Spleen (tissue), 11 donors: Measurements from ENCODE around the gene GLUL. TPM values are rescaled to one million over a fixed set of nuclear protein-coding genes. Genes with fewer than 3 reads are reported as not detected.

Experiments
- DNase-seq: peaks from one replicate; pipeline ENCODE4 v3.0.0-alpha.2; 2020
- H3K27ac ChIP-seq, 8 donors: fragments of 200-600 bp; sonication (generic) in 7 of 8; 1 replicate in 4 of 8; 2 replicates in 4 of 8; pipeline versions ENCODE4 v1.5.0 to v1.8.0; 2016 to 2021; ENCODE audit warnings: inconsistent platforms in 4 of 8, mild to moderate bottlenecking in 4 of 8, moderate library complexity in 1 of 8
- H3K27me3 ChIP-seq, 7 donors: fragments of 200-600 bp; sonication (generic) in 6 of 7; replicated peaks in 1 of 7; 1 replicate in 4 of 7; 2 replicates in 3 of 7; pipeline versions ENCODE4 v1.5.0 to v1.8.0; 2016 to 2021; ENCODE audit warnings: inconsistent platforms in 3 of 7, mild to moderate bottlenecking in 1 of 7
- H3K36me3 ChIP-seq, 6 donors: fragments of 200-600 bp; sonication (generic) in 5 of 6; 1 replicate in 4 of 6; 2 replicates in 2 of 6; pipeline versions ENCODE4 v1.5.0 to v1.8.0; 2016 to 2021; ENCODE audit warnings: inconsistent platforms in 2 of 6
- H3K4me1 ChIP-seq, 6 donors: fragments of 200-600 bp; sonication (generic) in 5 of 6; 1 replicate in 3 of 6; 2 replicates in 3 of 6; pipeline versions ENCODE4 v1.5.0 to v1.8.0; 2016 to 2021; ENCODE audit warnings: inconsistent platforms in 3 of 6
- H3K4me3 ChIP-seq, 8 donors: fragments of 200-600 bp; sonication (generic) in 7 of 8; 1 replicate in 4 of 8; 2 replicates in 4 of 8; pipeline versions ENCODE4 v1.5.0 to v1.8.0; 2016 to 2021; ENCODE audit warnings: inconsistent platforms in 4 of 8, mild to moderate bottlenecking in 4 of 8, moderate library complexity in 2 of 8
- H3K9me3 ChIP-seq, 8 donors: fragments of 200-600 bp; sonication (generic) in 7 of 8; 1 replicate in 4 of 8; 2 replicates in 4 of 8; pipeline versions ENCODE4 v1.5.0 to v1.8.0; 2016 to 2021; ENCODE audit warnings: inconsistent platforms in 4 of 8
- CTCF ChIP-seq, 11 experiments: fragments of 200-600 bp in 7 of 11; fragments of 450-650 bp in 4 of 11; sonication (generic) in 4 of 11; IDR thresholded peaks in 8 of 11; conservative IDR thresholded peaks in 3 of 11; 1 replicate in 7 of 11; 2 replicates in 4 of 11; pipeline versions ENCODE4 v1.4.0 to v1.8.0; 2016 to 2021; ENCODE audit warnings: antibody characterized with exemption in 11 of 11, inconsistent platforms in 4 of 11, mild to moderate bottlenecking in 1 of 11
- POLR2A ChIP-seq, 3 donors: fragments of 450-650 bp; IDR thresholded peaks; one replicate each; pipeline ENCODE4 v1.5.1; 2017; ENCODE audit warnings: antibody characterized with exemption in 3 of 3, mild to moderate bottlenecking in 1 of 3
- POLR2AphosphoS5 ChIP-seq, 3 donors: sonication (generic); formaldehyde crosslinking; IDR thresholded peaks; one replicate each; pipeline ENCODE4 v1.5.1; 2017; ENCODE audit warnings: antibody characterized with exemption in 3 of 3
- WGBS, 5 donors: extraction: QIAGEN DNeasy Blood & Tissue Kit in 3 of 5; methylation state at CpG; one replicate each; pipeline versions ENCODE4 v1.1.5 to v1.1.7; 2013 to 2018; 5-methylcytosine and 5-hydroxymethylcytosine counted together
- intact Hi-C: fragments of 100-400 bp; cut with DNase I; formaldehyde crosslinking; loops from one replicate; pipeline ENCODE4 v1.15.0; 2023; ENCODE audit warnings: low total_unique reads
- polyA plus RNA-seq, 3 donors: library from polyadenylated mRNA; stranded (reverse); fragments of 200-250 nt; gene quantifications; one replicate each; pipeline ENCODE4 v1.2.1, GENCODE V29; 2013
- total RNA-seq, 7 donors: library from RNA; depleted of rRNA in 3 of 7; stranded (reverse); fragments of >200 nt in 3 of 7; fragmentation: NEBNext Ultra II Directional in 4 of 7; extraction: Animal tissue kit (Norgen Biotek cat#: 25700) in 4 of 7; gene quantifications; one replicate each; pipeline versions ENCODE4 v1.1.0 to v1.2.1, GENCODE V29; 2016 to 2021
- donor health status: healthy with polysubstance abuse.
- donor health status: DM: no; HTN: no; CAD: no; lungs with moderate emphysema.
- donor health status: DM: no; HTN: no; CAD: no.
- donor health status: Bipolar disorder and iron deficiency.
- donor health status: healthy.
- donor health status: DM: no; HTN: no; CAD: no.
- donor health status: DM: yes; HTN: yes; CAD: no.

GLUL gene
- total and polyA plus RNA-seq, 10 donors = 113 to 2,370 (median 1,240) TPM

- Histone ChIP-seq H3K27me3 (peaks cover 0 to 17% (median 0%) of the 10 kb centered on the region in 7 donors), H3K9me3 (no peaks in the 10 kb centered on the region), H3K36me3 (no peaks in the 10 kb centered on the region), H3K27ac (peak overlapping the region in 3 of 8 donors; percentile 97 to 98 (median 98)), H3K4me3 (peak overlapping the region in 1 of 8 donors; percentile 44), H3K4me1 (peaks cover 2 to 64% (median 37%) of the 10 kb centered on the region in 6 donors)
- no peak for DNase-seq
- 77 to 90% (median 83%) methylated on average over 3 of the region's 3 CpGs for WGBS, 5 donors
- TF ChIP-seq POLR2A (IDR thresholded peaks at IDR 0.05) (no peak), POLR2AphosphoS5 (IDR thresholded peaks at IDR 0.05) (no peak), CTCF (IDR thresholded peaks at IDR 0.05 in 8 of 11, conservative IDR thresholded peaks at IDR 0.05 in 3 of 11) (no peak)
- intact Hi-C loops = loop anchor here (2.0 to 5.0 kb wide), 2 partner anchors 253 to 309 kb away; no protein-coding TSS in a partner anchor
These were observed 4.3 kb upstream of the GLUL start for GRCh38 chr1:182395906-182396305.

GRCh38 chr1:182394055-182394775 lies 2.6 kb upstream of the GLUL start:
- WGBS, 5 donors = 29 to 51% (median 45%) methylated on average over 5 of the region's 5 CpGs
- peak overlapping the region in 7 of 8 donors; percentile 70 to 98 (median 96) for H3K27ac ChIP-seq

DNA sequence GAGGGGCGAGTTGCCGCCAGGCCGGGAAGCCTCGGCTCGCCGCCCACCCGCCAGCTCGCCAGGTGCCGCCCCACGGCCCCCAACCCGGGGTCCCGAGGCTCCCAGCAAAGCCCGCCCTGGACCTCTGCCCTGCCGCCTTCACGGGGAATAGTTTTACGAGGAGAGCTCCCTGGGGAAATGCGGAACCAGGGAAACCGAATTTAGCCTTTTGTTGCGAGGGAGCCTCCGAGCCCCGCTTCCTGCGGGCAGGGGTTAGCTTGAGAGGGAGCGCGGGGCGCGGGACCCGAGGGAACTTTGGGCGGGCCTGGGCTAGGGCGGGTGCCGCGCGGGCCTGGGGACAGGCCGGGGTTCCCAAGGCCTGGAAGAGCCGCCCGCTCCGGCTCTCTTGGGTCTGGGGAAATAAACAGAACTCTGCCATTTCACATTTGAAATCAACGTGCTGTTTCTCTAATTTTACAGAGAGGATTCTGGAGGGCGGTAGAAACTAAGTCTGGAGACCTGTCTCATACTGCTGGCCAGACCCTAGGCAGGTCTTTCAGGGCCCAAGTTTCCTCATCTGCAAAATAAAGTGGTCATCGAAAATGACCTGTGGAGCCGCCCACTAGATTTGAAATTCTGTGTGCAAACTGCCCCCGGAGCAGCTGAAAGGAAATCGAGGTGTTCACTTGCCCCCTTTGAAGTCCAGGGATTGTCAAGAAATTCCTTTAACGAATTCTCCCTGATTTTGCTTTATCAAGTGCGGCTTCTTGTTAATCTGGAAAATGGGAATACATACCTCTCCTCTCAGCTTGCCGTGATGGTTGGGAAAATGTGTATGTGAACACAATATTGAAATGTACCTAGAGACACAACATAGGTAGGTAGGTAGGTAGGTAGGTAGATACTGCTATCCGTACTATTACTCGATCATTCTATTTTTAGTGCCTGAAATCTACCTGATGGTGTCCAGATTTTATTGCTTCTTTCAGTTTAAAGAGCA lies 749 bp upstream of the GLUL start:
- Histone ChIP-seq H3K36me3 (peaks cover 0 to 18% (median 11%) of the 10 kb centered on the region in 6 donors), H3K27ac (peak overlapping the region; percentile 79 to 98 (median 98)), H3K9me3 (no peaks in the 10 kb centered on the region), H3K4me3 (peak overlapping the region; percentile 61 to 94 (median 72)), H3K27me3 (peaks cover 0 to 30% (median 0%) of the 10 kb centered on the region in 7 donors), H3K4me1 (peaks cover 2 to 96% (median 64%) of the 10 kb centered on the region in 6 donors)
- peak; percentile 91 for DNase-seq
- 14 to 19% (median 16%) methylated on average over 37 to 47 of the region's 47 CpGs for WGBS, 5 donors
- TF ChIP-seq POLR2A (IDR thresholded peaks at IDR 0.05) = no peak
- intact Hi-C loops = no loop called here

More at GRCh38 chr1:182394055-182394775, 2.6 kb upstream of the GLUL start:
- TF ChIP-seq POLR2A (IDR thresholded peaks at IDR 0.05) (peak in 1 of 3 donors; percentile 7), POLR2AphosphoS5 (IDR thresholded peaks at IDR 0.05) (peak in 1 of 3 donors; percentile 64), CTCF (IDR thresholded peaks at IDR 0.05 in 8 of 11, conservative IDR thresholded peaks at IDR 0.05 in 3 of 11) (no peak)
- H3K4me3 ChIP-seq = peak overlapping the region in 1 of 8 donors; percentile 94
- H3K9me3 ChIP-seq = no peaks in the 10 kb centered on the region
- H3K36me3 ChIP-seq = no peaks in the 10 kb centered on the region
- intact Hi-C loops = no loop called here
- H3K27me3 ChIP-seq = peaks cover 0 to 30% (median 0%) of the 10 kb centered on the region in 7 donors
- H3K4me1 ChIP-seq = peaks cover 2 to 81% (median 47%) of the 10 kb centered on the region in 6 donors
- no peak for DNase-seq

- peaks cover 0 to 30% (median 0%) of the 10 kb centered on the region in 7 donors for H3K27me3 ChIP-seq
- H3K36me3 ChIP-seq = peaks cover 0 to 31% (median 24%) of the 10 kb centered on the region in 6 donors
- H3K9me3 ChIP-seq = no peaks in the 10 kb centered on the region
- H3K27ac ChIP-seq = peak overlapping the region; percentile 79 to 98 (median 98)
- TF ChIP-seq POLR2A (IDR thresholded peaks at IDR 0.05) = no peak
- peak in 7 of 11 experiments; percentile 5 to 50 (median 39) for TF ChIP-seq CTCF (IDR thresholded peaks at IDR 0.05 in 8 of 11, conservative IDR thresholded peaks at IDR 0.05 in 3 of 11)
- WGBS, 5 donors = 0 to 1% (median 0%) methylated on average over 10 to 35 of the region's 35 CpGs
- peaks cover 2 to 95% (median 59%) of the 10 kb centered on the region in 6 donors for H3K4me1 ChIP-seq
- intact Hi-C loops = no loop called here
- H3K4me3 ChIP-seq = peak overlapping the region; percentile 61 to 94 (median 72)
- DNase-seq = no peak
These were observed 595 bp downstream of the GLUL start for GRCh38 chr1:182391028-182391361.
